NK-92 (cell line): ENCODE data around the gene ZNF761.
"Not testable (repeated sequence)": the region's sequence is repeated elsewhere in the genome, so short reads cannot be mapped to it uniquely, and the experiment has no call there.

Source experiments
- DNase-seq: peaks from one replicate; lab custom pipeline; 2025; ENCODE audit not compliant: unreplicated experiment; lab: John Stamatoyannopoulos, UW

Gene ZNF761

DNA sequence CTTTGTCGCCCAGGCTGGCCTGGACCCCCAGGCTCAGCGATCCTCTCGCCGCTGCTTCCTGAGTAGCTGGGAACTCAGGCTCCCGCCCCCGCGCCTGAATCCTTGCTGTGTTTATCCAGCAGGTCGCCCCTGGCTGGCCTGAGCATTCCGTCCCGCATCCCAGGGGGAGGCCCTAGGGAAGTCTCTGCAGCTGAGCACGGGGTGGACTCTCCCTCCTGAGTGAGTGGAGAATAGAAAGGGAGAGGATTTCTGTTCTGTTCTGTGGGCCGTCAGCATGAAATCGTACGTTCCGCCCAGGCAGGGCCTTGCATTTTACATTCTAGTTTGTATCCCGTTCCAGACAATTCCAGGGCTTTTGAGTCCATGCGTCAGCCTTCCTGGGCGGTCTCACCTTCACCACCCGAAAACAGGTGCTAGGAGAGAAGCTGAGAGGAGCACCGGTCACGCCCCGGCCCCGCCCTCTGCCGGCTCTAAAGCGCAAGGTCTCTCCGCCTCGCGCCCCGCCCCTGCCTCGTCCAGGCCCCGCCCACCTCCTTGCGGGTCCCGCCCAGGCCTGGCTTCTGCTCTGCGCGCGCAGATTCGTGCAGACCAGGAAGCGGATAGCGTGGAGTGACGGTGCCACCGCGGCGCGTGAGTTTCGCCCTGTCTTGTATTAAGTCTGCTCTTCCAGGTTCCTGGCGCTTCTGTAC, at the start of gene ZNF761:
Gene ZNF761, plus strand, starts transcription at position 586 of the 689 bp plus-strand sequence. CDS start 15,285 bp downstream, outside the sequence.
- peak; percentile 73 for DNase-seq

DNA sequence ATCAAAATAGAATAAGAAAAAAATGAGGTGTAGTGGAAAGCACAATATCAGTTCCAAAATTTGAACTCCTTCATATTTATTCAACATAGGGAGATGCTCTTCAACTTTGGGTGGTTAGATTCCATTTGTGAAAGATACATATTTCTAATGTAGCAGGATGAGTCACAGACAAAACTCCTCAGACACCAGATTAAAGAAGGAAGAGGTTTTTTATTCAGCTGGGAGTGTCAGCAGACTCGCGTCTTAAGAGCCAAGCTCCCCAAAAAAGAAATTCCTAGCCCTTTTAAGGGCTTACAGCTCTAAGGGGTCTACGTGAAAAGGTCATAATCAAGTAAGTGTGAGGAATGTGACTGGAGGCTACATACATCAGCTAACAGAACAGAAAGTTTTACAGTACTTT, 43.6 kb upstream of the ZNF761 start:
- no peak for DNase-seq

DNA sequence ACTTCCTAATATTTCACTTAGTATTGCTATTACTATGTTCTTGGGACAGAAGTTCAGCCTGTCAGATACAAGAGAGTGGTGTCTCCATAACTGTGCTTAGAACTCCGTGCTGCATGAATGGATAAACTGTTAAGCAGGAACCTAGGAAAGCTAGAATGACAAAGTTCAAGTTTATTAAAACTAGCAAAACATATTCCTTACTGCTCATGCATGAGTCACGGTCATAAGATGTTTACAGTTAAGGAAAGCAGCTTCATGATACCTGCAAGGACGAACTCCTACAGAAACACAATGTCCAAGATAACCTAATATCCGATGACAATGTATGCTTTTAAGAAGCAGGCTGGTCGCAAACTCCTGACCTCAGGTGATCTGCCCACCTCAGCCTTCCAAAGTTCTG, 42.9 kb upstream of the ZNF761 start:
- DNase-seq, result no peak

DNA sequence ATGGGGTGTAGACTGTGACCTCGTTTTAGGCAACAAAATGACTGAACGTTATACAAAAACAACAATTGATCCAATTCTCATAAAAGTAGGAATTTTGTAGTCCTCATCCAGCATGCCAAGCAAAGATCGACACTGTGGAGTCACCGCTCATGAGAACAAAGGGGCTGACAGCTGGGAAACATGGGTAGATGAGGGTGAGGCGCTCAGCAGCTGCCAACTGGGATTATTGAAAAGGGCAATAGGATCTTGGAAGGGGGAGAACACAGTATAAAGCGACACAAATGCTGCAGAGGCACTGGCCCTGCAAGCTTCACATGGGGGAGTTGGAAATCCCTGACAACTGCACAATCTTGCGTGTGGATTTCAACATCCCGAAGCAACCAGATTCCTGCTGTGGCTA, 42.2 kb upstream of the ZNF761 start:
- no peak for DNase-seq

DNA sequence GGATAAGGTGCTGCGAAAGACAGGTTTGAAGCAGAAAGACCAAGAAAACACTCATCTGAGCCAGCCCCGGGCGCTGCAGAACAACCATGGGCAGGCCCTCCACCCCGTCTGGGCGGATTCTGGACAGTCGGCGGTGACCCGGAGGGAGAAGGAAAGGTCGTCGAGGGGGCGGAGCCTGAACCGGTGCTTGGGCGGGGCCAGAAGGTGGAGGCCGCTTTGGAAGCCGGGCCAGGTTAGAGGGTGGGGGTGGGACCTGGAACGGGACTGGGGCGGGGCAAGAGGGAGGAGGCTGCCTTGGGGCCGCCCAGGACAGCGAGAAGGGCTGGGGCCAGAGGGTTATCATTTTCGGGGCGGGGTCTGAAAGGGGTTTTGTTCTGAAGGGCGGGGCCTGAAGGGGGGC, 41.8 kb upstream of the ZNF761 start:
- no peak for DNase-seq

DNA sequence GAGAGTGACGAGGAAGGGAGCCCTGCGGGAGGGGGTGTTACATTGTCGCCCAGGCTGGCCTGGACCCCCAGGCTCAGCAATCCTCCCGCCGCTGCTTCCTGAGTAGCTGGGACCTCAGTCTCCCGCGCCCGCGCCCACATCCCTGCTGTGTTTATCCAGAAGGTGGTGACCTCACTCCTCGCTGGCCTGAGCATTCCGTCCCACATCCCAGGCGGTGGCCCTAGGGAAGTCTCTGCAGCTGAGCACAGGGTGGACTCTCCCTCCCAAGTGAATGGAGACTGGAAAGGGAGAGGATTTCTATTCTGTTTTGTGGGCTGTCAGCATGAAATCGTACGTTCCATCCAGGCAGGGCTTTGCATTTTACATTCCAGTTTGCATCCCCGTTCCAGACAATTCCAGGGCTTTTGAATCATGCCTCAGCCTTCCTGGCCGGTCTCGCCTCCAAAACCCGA, 37.2 kb upstream of the ZNF761 start:
- no peak for DNase-seq

DNA sequence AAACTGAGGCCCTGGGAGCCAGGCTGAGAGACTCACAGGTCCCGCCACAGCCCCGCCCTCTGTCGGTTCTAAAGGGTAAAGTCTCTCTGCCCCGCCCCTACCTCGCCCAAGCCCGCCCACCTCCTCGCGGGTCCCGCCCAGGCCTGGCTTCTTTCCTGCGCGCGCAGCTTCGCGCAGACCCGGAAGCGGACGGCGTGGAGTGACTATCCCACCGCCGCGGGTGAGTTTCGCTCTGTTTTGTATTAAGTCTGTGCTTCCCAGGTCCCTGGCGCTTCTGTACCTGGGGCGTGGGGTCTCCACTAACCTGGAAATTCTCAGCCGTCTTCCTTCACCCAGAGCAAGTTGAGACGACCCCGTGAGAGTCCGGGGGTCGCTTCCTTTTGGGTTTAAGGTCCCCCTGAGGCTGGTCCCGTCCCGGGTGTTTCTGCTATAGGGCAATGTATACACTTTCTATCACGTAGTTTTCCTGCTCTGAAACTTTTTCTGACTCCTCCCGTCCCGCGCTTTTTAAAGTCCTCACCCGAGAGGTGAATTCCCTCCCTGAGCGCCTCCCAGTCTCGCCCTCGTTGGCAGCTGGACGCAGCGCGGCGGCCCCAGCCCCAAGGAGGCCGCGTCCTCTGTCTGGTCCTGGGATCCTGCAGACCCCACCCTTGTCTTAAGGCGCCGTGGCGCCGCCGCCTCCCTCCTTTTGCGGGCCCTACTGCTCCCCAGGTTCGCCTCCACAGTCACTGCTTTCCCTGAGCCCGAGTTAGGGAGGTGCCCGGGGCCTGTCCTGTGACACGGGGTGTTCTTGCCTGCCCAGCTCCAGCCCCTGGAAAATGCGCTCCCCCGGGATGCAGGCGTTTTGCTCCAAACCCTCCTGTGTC, 36.6 kb upstream of the ZNF761 start, which contains the start of gene ZNF765:
Gene ZNF765, plus strand, starts transcription at position 176 of the 866 bp plus-strand sequence. CDS start 2,867 bp downstream, outside the sequence.
- peak; percentile 53 for DNase-seq

DNA sequence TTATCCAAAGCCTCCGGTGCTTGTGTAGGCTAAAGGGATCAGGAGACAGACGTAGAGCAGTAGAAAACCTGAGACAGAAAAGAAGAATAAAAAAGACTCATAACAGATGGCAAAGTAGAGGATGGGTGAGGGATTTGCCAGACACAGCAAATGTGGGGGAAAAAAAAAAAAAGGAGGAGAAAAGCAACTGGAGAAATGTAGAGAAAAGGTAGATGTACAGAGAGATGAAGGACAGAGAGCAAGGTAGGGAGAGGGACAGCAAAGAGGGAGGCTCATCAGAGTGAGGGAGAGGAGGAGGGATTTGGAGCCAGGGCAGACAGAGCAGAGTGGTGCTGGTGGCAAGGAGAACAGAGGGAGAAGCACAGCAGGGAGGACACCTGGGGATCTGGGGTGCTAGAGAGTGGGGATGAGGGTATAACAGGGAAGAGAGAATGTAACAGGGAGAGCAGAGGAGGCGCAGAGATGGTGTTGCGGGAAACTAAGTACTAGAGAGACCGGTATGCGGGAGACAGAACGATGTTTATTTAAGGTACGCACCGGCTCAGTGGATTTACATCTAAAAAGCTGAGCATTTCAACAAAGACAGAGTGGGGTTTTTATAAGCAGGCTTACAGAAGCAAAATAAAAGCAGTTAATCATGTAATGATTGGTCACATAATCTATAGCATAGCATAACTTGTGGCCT, 35.8 kb upstream of the ZNF761 start:
- not testable (repeated sequence) for DNase-seq

DNA sequence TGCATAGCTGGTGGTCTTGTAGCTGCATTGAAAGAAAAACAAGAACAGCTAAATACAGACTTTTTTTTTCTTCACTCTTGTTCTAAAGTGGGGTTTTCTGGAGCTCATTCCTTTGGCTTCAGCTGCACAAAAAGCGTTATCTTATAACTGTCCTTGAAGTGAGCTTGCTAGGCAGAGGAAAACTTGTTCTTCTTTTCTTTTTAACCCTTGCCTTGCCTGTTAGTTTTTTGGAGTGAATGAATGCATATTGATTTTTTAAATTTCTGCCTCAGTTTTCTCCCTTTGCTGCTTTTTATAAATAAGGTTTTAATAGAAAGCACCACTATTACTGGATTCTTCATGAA, 35.3 kb upstream of the ZNF761 start:
- DNase-seq, result no peak

DNA sequence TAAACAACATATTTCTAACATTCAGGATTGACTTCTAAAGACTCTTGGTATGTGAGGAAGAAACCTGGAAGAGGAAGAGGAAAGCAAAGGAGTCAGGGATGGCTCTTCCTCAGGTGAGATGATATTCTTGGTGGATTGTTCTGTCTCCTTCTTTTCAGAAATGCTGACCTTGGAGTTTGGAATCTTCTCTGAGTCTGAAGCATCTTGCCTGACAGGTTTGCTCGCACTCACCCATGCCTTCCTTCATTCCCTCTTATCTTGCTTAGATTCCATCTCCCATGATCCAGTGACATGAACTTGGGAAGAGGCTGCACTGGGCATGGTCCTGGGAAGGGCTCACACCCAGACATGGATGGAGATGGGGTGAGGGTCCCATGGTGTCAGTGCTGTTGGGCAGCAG, 33.9 kb upstream of the ZNF761 start:
- not testable (repeated sequence) for DNase-seq

DNA sequence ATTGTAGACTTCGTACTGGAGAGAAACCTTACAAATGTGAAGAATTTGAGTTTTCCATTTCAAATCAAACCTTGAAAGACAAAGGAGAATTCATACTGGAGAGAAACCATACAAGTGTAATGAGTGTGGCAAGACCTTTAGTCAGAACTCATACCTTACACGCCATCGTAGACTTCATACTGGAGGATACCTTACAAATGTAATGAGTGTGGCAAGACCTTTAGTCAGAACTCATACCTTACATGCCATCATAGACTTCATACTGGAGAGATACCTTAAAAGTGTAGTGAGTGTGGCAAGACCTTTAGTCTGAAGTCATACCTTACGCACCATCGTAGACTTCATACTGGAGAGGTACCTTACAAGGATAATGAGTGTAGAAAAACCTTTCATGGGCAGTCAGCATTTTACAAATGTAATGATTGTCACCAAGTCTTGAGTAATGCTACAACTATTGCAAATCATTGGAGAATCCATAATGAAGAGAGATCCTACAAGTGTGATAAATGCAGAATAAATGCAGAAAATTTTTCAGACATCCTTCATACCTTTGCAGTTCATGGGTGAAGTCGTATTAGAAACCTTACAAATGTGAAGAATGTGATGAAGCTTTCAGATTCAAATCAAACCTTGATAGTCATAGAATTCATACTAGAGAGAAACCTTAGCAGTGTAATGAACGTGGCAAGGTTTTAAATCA, 22.1 kb upstream of the ZNF761 start:
- DNase-seq, result no peak

DNA sequence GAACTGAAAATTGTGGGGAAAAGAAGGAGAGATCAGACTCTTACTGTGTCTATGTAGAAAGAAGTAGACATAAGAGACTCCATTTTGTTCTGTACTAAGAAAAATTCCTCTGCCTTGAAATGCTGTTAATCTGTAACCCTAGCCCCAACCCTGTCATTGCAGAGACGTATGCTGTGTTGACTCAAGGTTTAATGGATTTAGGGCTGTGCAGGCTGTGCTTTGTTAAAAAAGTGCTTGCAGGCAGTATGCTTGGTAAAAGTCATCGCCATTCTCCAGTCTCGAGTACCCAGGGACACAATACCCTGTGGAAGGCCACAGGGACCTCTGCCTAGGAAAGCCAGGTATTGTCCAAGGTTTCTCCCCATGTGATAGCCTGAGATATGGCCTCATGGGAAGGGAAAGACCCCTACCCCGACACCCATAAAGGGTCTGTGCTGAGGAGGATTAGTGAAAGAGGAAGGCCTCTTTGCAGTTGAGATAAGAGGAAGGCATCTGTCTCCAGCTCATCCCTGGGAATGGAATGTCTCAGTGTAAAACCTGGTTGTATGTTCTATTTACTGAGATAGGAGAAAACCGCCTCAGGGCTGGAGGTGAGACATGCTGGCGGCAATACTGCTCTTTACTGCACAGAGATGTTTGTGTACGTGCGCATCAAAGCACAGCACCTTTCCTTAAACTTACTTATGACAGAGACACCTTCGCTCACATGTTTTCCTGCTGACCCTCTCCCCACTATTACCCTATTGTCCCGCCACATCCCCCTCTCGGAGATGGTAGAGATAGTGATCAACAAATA, 11.1 kb upstream of the ZNF761 start:
- not testable (repeated sequence) for DNase-seq

DNA sequence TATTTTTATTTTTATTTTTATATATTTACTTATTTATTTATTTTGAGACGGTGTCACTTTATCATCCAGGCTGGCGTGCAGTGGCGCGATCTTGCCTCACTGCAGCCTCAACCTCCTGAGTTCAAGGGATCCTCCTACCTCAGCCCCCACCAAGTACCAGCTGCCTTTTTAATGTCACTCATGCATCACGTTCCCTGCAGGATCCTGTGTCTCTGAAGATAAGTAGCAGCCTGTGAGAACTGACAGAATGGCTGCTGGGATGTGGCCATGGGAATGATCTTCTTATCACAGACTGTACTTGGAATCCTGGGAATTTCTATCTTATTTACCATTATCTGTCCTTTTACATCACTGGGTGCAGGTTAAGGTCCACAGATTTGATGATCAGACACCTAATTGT, 9.2 kb upstream of the ZNF761 start:
- no peak for DNase-seq

DNA sequence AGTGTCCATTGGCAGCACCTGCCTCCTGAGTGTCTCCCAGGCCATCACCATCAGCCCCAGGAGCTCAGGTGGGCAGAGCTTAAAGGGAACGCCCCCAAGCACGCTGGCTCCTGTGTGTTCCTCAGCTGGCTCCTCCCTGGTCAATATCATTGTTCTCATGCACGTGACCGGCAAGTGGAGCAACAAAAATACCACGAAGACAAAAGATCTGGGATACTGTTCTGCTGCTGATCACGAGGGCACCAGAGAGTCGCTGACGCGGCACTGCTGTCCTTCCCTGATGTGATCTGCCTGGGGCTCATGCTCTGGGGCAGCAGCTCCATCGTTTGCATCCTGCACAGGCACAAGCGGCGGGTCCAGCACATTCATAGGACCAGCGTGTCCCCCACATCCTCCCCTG, 8.7 kb upstream of the ZNF761 start:
- DNase-seq, result not testable (repeated sequence)

DNA sequence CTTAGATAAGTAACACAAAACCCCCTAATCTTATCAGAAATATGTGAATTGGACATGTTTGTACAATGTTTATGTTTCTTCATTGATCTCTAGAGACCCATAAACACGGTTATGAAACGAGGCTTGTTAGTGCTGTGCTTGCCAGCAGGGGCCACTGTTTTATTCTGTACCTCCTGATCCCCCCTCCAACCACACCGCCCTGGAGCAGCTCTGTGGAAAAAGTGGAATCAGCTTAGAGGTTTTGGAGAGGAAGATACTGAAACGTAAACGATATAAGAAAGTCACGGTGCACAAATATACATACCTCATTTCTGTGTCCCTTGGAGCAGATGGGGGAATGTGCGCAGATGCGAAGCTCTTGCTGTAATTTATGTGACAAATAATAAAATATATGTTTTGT, 8.1 kb upstream of the ZNF761 start:
- not testable (repeated sequence) for DNase-seq

DNA sequence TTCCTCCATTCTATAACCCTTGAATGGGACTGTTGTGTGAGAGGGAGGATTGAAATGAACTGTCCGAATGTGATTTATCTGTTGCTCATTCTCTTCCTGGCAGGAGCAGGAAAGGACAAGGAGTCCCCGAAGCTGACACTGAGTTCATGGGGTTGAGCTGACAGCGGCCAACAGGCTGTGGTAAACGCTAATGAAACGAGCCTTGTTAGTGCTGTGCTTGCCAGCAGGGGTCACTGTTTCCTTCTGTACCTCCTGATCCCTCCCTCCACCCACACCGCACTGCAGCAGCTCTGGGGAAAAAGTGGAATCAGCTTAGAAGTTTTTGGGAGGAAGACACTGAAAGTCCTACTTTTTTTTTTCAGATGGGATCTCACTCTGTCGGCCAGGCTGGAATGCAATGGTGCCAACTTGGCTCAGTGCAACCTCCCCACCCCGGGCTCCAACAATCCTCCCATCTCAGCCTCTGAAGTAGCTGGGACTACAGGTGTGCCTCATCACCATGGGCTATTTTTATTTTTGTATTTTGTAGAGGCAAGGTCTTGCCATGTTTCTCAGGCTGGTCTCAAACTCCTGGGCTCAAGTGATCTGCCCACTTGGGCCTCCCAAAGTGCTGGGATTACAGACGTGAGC, 6.7 kb upstream of the ZNF761 start:
- no peak for DNase-seq

DNA sequence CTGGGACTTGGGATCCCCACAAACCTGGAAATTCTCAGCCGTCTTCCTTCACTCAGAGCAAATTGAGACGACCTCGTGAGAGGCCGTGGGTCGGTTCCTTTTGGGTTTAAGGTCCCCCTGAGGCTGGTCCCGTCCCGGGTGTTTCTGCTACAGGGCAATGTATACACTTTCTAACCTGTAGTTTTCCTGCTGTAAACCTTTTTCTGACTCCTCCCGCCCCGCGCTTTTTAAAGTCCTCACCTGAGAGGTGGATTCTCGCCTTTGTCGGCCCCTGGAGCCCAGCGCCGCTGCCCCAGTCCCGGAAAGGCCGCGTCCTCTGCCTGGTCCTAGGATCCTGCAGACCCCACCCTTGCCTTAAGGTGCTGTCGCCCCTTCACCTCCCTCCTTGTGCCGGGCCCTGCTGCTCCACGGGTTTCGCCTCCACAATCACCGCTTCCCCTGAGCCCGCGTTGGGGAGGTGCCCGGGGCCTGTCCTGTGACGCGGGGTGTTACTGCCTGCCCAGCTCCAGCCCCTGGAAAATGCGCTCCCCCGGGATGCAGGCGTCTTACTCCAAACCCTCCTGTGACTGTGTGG, 391 bp downstream of the ZNF761 start:
- no peak for DNase-seq

DNA sequence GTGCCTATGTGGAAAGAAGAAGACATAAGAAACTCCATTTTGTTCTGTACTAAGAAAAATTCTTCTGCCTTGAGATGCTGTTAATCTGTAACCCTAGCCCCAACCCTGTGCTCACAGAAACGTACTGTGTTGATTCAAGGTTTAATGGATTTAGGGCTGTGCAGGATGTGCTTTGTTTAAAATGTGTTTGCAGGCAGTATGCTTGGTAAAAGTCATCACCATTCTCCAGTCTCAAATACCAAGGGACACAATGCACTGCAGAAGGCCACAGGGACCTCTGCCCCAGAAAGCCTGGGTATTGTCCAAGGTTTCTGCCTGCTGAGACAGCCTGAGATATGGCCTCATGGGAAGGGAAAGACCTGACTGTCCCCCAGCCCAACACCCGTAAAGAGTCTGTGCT, 12.0 kb downstream of the ZNF761 start:
- not testable (repeated sequence) for DNase-seq

DNA sequence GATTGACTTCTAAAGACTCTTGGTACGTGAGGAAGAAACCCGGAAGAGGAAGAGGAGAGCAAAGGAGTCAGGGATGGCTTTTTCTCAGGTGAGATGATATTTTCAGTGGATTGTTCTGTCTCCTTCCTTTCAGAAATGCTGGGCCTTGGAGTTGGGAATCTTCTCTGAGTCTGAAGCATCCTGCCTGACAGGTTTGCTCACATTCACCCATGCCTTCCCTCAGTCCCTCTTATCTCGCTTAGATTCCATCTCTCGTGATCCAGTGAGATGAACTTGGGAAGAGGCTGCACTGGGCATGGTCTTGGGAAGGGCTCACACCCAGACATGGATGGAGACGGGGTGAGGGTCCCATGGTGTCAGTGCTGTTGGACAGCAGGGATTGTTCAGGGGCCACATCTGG, 15.4 kb downstream of the ZNF761 start:
- not testable (repeated sequence) for DNase-seq
